ENCODE results near the gene TSPEAR. TPM values are rescaled to one million over a fixed set of nuclear protein-coding genes. Genes with fewer than 3 reads are reported as not detected.

Gene TSPEAR
- total RNA-seq, 2 experiments from 2014 or later, result not detected

DNA sequence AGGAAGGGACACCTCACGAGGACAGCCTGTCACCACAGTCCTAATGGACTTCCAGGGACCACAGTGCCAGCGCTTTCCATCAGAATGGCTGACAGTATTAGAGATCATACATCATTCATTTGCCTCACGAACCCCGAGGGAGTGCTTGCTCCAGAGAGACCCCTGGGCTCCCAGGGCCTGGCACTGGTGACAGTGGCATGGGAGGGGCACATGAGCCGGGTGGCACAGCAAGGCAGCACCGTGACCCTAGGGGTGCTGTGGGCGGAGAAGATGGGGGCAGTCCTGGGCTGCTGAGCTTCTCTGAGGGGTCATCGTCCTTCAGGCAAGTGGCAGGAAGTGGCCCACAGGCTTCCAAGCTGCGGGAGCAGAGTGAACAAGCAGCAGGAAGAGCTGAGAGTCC lies 16.4 kb upstream of the TSPEAR start:
- TF ChIP-seq, protein P1, sequence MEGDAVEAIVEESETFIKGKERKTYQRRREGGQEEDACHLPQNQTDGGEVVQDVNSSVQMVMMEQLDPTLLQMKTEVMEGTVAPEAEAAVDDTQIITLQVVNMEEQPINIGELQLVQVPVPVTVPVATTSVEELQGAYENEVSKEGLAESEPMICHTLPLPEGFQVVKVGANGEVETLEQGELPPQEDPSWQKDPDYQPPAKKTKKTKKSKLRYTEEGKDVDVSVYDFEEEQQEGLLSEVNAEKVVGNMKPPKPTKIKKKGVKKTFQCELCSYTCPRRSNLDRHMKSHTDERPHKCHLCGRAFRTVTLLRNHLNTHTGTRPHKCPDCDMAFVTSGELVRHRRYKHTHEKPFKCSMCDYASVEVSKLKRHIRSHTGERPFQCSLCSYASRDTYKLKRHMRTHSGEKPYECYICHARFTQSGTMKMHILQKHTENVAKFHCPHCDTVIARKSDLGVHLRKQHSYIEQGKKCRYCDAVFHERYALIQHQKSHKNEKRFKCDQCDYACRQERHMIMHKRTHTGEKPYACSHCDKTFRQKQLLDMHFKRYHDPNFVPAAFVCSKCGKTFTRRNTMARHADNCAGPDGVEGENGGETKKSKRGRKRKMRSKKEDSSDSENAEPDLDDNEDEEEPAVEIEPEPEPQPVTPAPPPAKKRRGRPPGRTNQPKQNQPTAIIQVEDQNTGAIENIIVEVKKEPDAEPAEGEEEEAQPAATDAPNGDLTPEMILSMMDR (IDR thresholded peaks at IDR 0.05), result no peak
- CTCF ChIA-PET, result interaction anchor here (1.0 to 1.6 kb wide), 2 partner anchors 15 to 217 kb away, joined by 3 to 4 read pairs; no protein-coding TSS in a partner anchor

DNA sequence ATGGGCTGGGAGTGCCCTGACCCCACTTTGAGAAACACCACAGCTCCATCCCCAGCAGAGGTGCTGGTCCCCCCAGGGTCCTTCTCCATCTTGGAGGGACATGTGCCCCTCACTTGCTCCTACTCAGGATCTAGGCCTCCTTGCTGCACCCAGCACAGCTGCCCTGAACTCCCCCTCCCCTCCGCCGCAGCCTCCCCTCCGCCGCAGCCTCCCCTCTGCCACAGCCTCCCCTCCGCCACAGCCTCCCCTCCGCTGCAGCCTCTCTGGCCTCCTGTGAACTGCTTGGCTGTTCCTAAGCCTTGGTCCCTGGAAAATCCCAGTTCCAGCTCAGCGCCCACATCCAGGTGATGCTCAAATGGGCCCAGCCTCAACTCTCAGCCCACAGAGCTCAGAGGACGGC lies 15.9 kb upstream of the TSPEAR start:
- ChIA-PET CTCF (interaction anchor here (1.0 to 1.6 kb wide), 2 partner anchors 15 to 216 kb away, joined by 3 to 4 read pairs; no protein-coding TSS in a partner anchor), POLR2A (no interaction called here)
- Mint-ChIP-seq H3K4me3 (no peak overlapping the region), H3K9me3 (no peaks in the 10 kb centered on the region), H3K36me3 (ENCODE audit: low read depth) (no peaks in the 10 kb centered on the region), H3K27me3 (peaks cover 14% of the 10 kb centered on the region), H3K27ac (no peak overlapping the region), H3K4me1 (ENCODE audit: low read depth) (peaks cover 12% of the 10 kb centered on the region)
- TF ChIP-seq, protein P1 (IDR thresholded peaks at IDR 0.05), result no peak
- DNase-seq, result no peak
- intact Hi-C loops (cut with micrococcal nuclease), result no loop called here
- ATAC-seq, result no peak

More for the DNA sequence above, 16.4 kb upstream of the TSPEAR start:
- Mint-ChIP-seq H3K27ac (no peak overlapping the region), H3K27me3 (peaks cover 11% of the 10 kb centered on the region), H3K36me3 (ENCODE audit: low read depth) (no peaks in the 10 kb centered on the region), H3K9me3 (no peaks in the 10 kb centered on the region), H3K4me3 (no peak overlapping the region), H3K4me1 (ENCODE audit: low read depth) (peaks cover 10% of the 10 kb centered on the region)
- intact Hi-C loops (cut with micrococcal nuclease), result no loop called here
- POLR2A ChIA-PET, result no interaction called here
- no peak for DNase-seq
- no peak for ATAC-seq

- ATAC-seq, result no peak
- intact Hi-C loops (cut with micrococcal nuclease), result no loop called here
- peaks cover 12% of the 10 kb centered on the region for H3K4me1 Mint-ChIP-seq (ENCODE audit: low read depth)
- POLR2A ChIA-PET, result no interaction called here
- TF ChIP-seq, protein P1 (IDR thresholded peaks at IDR 0.05), result no peak
- no peaks in the 10 kb centered on the region for H3K36me3 Mint-ChIP-seq (ENCODE audit: low read depth)
- H3K27ac Mint-ChIP-seq, result no peak overlapping the region
- CTCF ChIA-PET, result interaction anchor here (1.6 kb wide), 1 partner anchor 16 kb away, joined by 4 read pairs; no protein-coding TSS in a partner anchor
- H3K9me3 Mint-ChIP-seq, result no peaks in the 10 kb centered on the region
- H3K4me3 Mint-ChIP-seq, result no peak overlapping the region
- H3K27me3 Mint-ChIP-seq, result peaks cover 14% of the 10 kb centered on the region
- DNase-seq, result no peak
Observed at GRCh38 chr21:44726826-44727225, 15.5 kb upstream of the TSPEAR start.

- Mint-ChIP-seq H3K27ac (no peak overlapping the region), H3K4me3 (no peak overlapping the region), H3K4me1 (ENCODE audit: low read depth) (peaks cover 12% of the 10 kb centered on the region), H3K36me3 (ENCODE audit: low read depth) (no peaks in the 10 kb centered on the region), H3K9me3 (no peaks in the 10 kb centered on the region), H3K27me3 (peaks cover 18% of the 10 kb centered on the region)
- ChIA-PET CTCF (interaction anchor here (0.9 to 1.4 kb wide), 3 partner anchors 17 to 215 kb away, joined by 3 to 4 read pairs (median 3); no protein-coding TSS in a partner anchor), POLR2A (interaction anchor here (0.6 kb wide), 1 partner anchor 1264 kb away, joined by 3 read pairs; no protein-coding TSS in a partner anchor)
- DNase-seq (no peak), ATAC-seq (no peak)
- intact Hi-C loops (cut with micrococcal nuclease), result no loop called here
- TF ChIP-seq, protein P1 (IDR thresholded peaks at IDR 0.05), result no peak
Observed at GRCh38 chr21:44724926-44725325, 13.6 kb upstream of the TSPEAR start.

DNA sequence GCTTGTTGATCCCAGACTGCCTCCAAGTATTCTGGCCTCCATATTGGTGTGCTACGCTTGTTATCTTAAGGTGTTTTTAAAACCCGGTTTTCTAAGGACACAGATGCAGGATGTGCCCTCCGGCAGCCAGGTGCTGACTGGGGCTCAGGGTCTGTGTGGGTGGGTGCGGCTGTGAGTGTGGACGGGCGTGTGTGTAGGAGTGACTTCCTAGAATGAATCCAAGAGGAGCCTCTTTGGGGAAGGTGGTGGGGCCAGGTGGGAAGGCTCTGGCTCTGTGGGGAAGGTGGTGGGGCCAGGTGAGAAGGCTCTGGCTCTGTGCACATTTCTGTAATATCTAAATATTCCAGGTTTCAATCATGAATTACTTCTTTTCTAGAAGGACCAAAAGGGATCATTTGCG lies 12.8 kb upstream of the TSPEAR start:
- Mint-ChIP-seq H3K36me3 (ENCODE audit: low read depth) (no peaks in the 10 kb centered on the region), H3K27me3 (peaks cover 19% of the 10 kb centered on the region), H3K9me3 (no peaks in the 10 kb centered on the region), H3K4me3 (no peak overlapping the region), H3K4me1 (ENCODE audit: low read depth) (peaks cover 12% of the 10 kb centered on the region), H3K27ac (no peak overlapping the region)
- ChIA-PET POLR2A (no interaction called here), CTCF (interaction anchor here (1.1 to 1.4 kb wide), 2 partner anchors 18 to 69 kb away, joined by 3 to 4 read pairs; no protein-coding TSS in a partner anchor)
- DNase-seq (no peak), ATAC-seq (no peak)
- intact Hi-C loops (cut with micrococcal nuclease), result no loop called here
- TF ChIP-seq, protein P1 (IDR thresholded peaks at IDR 0.05), result no peak
